HG02798 (cell line): ENCODE measurements around the gene SLC25A36.
"Not testable (repeated sequence)": the region's sequence is repeated elsewhere in the genome, so short reads cannot be mapped to it uniquely, and the experiment has no call there.

Experiments
- ATAC-seq: cut with Tn5 transposase; IDR thresholded peaks from one replicate; pipeline ENCODE4 v1.9.1; 2021; ENCODE audit warnings: mild to moderate bottlenecking; ENCODE audit not compliant: unreplicated experiment, poor library complexity

Gene SLC25A36

GRCh38 chr3:140987792-140988191 is 46.2 kb downstream of the SLC25A36 start:
- ATAC-seq: not testable (repeated sequence)

GRCh38 chr3:140994316-140994715 is 52.7 kb downstream of the SLC25A36 start:
- no peak for ATAC-seq

- ATAC-seq: not testable (repeated sequence)
Measured at GRCh38 chr3:140994861-140995260, 53.2 kb downstream of the SLC25A36 start.

- ATAC-seq: no peak
Measured at GRCh38 chr3:140995881-140996280, 54.2 kb downstream of the SLC25A36 start.

GRCh38 chr3:141000027-141000663 is 58.5 kb downstream of the SLC25A36 start:
- ATAC-seq: peak; percentile 84

- ATAC-seq: no peak
Measured at GRCh38 chr3:141000686-141001085, 59.0 kb downstream of the SLC25A36 start.

- no peak for ATAC-seq
Measured at GRCh38 chr3:141006344-141006743, 64.7 kb downstream of the SLC25A36 start.

GRCh38 chr3:141009496-141009895 is 67.9 kb downstream of the SLC25A36 start:
- ATAC-seq: no peak

- peak; percentile 86 for ATAC-seq
Measured at GRCh38 chr3:141011232-141011996, 69.8 kb downstream of the SLC25A36 start.

- no peak for ATAC-seq
Measured at GRCh38 chr3:141011997-141012262, 70.3 kb downstream of the SLC25A36 start.

- ATAC-seq: no peak
Measured at GRCh38 chr3:141012571-141012970, 70.9 kb downstream of the SLC25A36 start.

- no peak for ATAC-seq
Measured at GRCh38 chr3:141015481-141015880, 73.8 kb downstream of the SLC25A36 start.

- ATAC-seq: not testable (repeated sequence)
Measured at GRCh38 chr3:141017366-141018322, 76.0 kb downstream of the SLC25A36 start.

GRCh38 chr3:141019244-141019643 is 77.6 kb downstream of the SLC25A36 start:
- ATAC-seq: no peak

- no peak for ATAC-seq
Measured at GRCh38 chr3:141020143-141020830, 78.7 kb downstream of the SLC25A36 start.

GRCh38 chr3:141021261-141021660 is 79.6 kb downstream of the SLC25A36 start:
- no peak for ATAC-seq
